DOHH2 (cell line): ENCODE data around the gene DCTN4.

Experiments
- H3F3A ChIP-seq: fragments of 200-600 bp; sonication (generic), shearing (Covaris generic); 2 replicates; pipeline ENCODE4 v1.6.0; 2016; ENCODE audit warnings: antibody characterized with exemption, mild to moderate bottlenecking; ENCODE audit not compliant: control insufficient read depth, insufficient read depth
- H3K27ac ChIP-seq: fragments of 200-600 bp; sonication (generic); 2 replicates; pipeline ENCODE4 v1.5.1; 2014; ENCODE audit warnings: low read depth, mild to moderate bottlenecking, low read length, moderate library complexity
- H3K27me3 ChIP-seq: fragments of 200-600 bp; sonication (generic); 2 replicates; pipeline ENCODE4 v1.6.1; 2014; ENCODE audit warnings: mild to moderate bottlenecking, low read length, mixed read lengths; ENCODE audit not compliant: control insufficient read depth
- H3K36me3 ChIP-seq: fragments of 200-600 bp; sonication (generic); 2 replicates; pipeline ENCODE4 v1.6.1; 2014; ENCODE audit warnings: mild to moderate bottlenecking, low read length, moderate library complexity, mixed read lengths; ENCODE audit not compliant: control insufficient read depth
- H3K4me1 ChIP-seq: fragments of 200-600 bp; sonication (generic); 2 replicates; pipeline ENCODE4 v1.6.1; 2014; ENCODE audit warnings: mild to moderate bottlenecking, low read length, mixed read lengths; ENCODE audit not compliant: control insufficient read depth
- H3K4me2 ChIP-seq: fragments of 200-600 bp; sonication (generic); 2 replicates; pipeline ENCODE4 v1.6.0; 2014; ENCODE audit warnings: mild to moderate bottlenecking, low read length, moderate library complexity
- H3K4me3 ChIP-seq: fragments of 200-600 bp; sonication (generic); 2 replicates; pipeline ENCODE4 v1.5.1; 2014; ENCODE audit warnings: mild to moderate bottlenecking, low read length, mixed read lengths
- H3K79me2 ChIP-seq: fragments of 200-600 bp; sonication (generic); 2 replicates; pipeline ENCODE4 v1.6.1; 2014; ENCODE audit warnings: mild to moderate bottlenecking, low read length, mixed read lengths; ENCODE audit not compliant: control insufficient read depth
- H3K9me2 ChIP-seq: fragments of 200-600 bp; sonication (generic); replicated peaks from 2 replicates; pipeline ENCODE4 v1.6.1; 2014; ENCODE audit warnings: mild to moderate bottlenecking, low read length, mixed read lengths; ENCODE audit not compliant: control insufficient read depth
- H3K9me3 ChIP-seq: fragments of 200-600 bp; sonication (generic); 2 replicates; pipeline ENCODE4 v1.6.1; 2014; ENCODE audit warnings: antibody characterized with exemption, low read length, mixed read lengths; ENCODE audit not compliant: control insufficient read depth, insufficient read depth
- H4K20me1 ChIP-seq: fragments of 200-600 bp; sonication (generic); 2 replicates; pipeline ENCODE4 v1.6.0; 2014; ENCODE audit warnings: low read depth, mild to moderate bottlenecking, antibody characterized with exemption, low read length, moderate library complexity; ENCODE audit not compliant: control insufficient read depth, insufficient read depth
- EZH2phosphoT487 ChIP-seq: fragments of 200-600 bp; sonication (generic); IDR thresholded peaks from 2 replicates; pipeline ENCODE4 v1.6.1; 2017; ENCODE audit warnings: borderline replicate concordance, mild to moderate bottlenecking, antibody characterized with exemption, low read length, moderate library complexity, mixed read lengths
- TF ChIP-seq, protein P1 (sequence below): fragments of 200-600 bp; sonication (generic); IDR thresholded peaks from one replicate; pipeline ENCODE4 v1.5.1; 2014; ENCODE audit warnings: antibody characterized with exemption, mild to moderate bottlenecking, low read depth, low read length; ENCODE audit not compliant: poor library complexity, severe bottlenecking

The DCTN4 gene

DNA sequence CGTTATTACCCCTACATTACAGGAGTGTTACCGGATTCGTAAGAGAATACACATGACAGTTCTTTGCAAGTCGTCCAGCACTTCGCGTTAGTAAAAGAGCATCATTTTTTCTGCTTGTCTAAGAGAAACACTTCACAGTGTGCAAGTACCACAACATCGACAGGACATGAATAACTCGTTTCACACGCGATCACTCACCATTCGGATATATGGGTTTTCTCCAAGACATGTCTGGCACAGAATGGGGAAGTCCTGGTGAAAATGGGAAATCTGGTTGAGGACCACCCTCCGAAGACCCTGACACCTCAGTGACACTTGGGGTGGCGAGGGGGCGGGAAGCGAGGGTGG is 58.6 kb downstream of the DCTN4 start:
- peaks cover 8% of the 10 kb centered on the region; the same call in 1 of the 2 replicates for H4K20me1 ChIP-seq
- peak overlapping the region; percentile 81 for H3K4me2 ChIP-seq
- H3K4me1 ChIP-seq, result peaks cover 16% of the 10 kb centered on the region
- no peaks in the 10 kb centered on the region for H3K27me3 ChIP-seq
- H3K79me2 ChIP-seq, result peaks cover 30% of the 10 kb centered on the region
- H3K27ac ChIP-seq, result peak overlapping the region; percentile 70
- H3F3A ChIP-seq, result peaks cover 3% of the 10 kb centered on the region; the same call in 1 of the 2 replicates
- H3K36me3 ChIP-seq, result peaks cover 54% of the 10 kb centered on the region
- H3K4me3 ChIP-seq, result peak overlapping the region; percentile 91
- TF ChIP-seq, protein P1, sequence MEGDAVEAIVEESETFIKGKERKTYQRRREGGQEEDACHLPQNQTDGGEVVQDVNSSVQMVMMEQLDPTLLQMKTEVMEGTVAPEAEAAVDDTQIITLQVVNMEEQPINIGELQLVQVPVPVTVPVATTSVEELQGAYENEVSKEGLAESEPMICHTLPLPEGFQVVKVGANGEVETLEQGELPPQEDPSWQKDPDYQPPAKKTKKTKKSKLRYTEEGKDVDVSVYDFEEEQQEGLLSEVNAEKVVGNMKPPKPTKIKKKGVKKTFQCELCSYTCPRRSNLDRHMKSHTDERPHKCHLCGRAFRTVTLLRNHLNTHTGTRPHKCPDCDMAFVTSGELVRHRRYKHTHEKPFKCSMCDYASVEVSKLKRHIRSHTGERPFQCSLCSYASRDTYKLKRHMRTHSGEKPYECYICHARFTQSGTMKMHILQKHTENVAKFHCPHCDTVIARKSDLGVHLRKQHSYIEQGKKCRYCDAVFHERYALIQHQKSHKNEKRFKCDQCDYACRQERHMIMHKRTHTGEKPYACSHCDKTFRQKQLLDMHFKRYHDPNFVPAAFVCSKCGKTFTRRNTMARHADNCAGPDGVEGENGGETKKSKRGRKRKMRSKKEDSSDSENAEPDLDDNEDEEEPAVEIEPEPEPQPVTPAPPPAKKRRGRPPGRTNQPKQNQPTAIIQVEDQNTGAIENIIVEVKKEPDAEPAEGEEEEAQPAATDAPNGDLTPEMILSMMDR, result no peak
- no peak for TF ChIP-seq EZH2phosphoT487
- H3K9me3 ChIP-seq, result no peaks in the 10 kb centered on the region
- no peaks in the 10 kb centered on the region for H3K9me2 ChIP-seq

DNA sequence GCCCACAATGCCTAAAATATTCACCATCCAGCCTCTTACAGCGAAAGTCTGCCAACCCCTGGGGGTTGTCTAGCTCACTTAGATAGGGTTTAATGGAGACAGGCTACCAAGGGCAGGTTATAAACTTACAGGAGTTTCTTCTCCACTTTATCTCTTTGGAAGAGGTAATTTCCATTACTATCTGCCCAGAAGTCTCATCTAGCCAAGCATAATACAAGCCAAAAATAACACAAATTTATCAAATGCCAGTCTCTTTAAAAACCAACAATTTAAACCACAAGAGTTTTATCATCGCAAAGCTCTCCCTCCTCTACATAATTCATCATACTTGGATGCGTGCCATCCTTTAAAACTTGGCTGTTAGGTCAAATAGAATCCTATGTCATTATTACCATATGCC is 64.2 kb downstream of the DCTN4 start:
- no peak overlapping the region for H3K4me2 ChIP-seq

DNA sequence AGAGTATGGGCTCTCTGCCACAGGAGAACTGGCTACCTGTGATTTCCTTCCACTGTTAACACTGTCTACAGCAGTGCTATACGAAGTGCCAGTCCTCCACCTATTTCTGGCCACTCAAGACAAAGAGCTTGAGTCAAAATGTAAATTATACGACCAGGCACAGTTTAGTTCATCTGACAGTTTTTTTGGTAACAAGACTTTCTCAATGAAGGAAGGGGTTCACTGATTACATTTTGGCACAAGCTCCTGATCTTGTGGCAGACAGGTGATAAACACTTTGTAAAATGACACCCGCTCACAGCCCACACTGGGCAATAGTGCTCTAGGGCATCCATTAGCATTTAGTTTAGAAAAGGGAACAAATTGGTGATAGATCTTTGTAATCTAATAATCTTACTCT is 66.5 kb downstream of the DCTN4 start:
- peaks cover 67% of the 10 kb centered on the region for H3K36me3 ChIP-seq
- H3F3A ChIP-seq, result peaks cover 6% of the 10 kb centered on the region
- H3K9me2 ChIP-seq, result no peaks in the 10 kb centered on the region
- no peaks in the 10 kb centered on the region for H4K20me1 ChIP-seq
- TF ChIP-seq, protein P1, result no peak
- no peak for TF ChIP-seq EZH2phosphoT487
- no peaks in the 10 kb centered on the region for H3K27me3 ChIP-seq
- H3K4me3 ChIP-seq, result no peak overlapping the region
- H3K27ac ChIP-seq, result no peak overlapping the region
- H3K4me2 ChIP-seq, result no peak overlapping the region
- no peaks in the 10 kb centered on the region for H3K9me3 ChIP-seq
- no peaks in the 10 kb centered on the region for H3K4me1 ChIP-seq
- no peaks in the 10 kb centered on the region for H3K79me2 ChIP-seq

More for the DNA sequence above, 64.2 kb downstream of the DCTN4 start:
- Histone ChIP-seq H3K36me3 (peaks cover 91% of the 10 kb centered on the region), H3F3A (peaks cover 6% of the 10 kb centered on the region), H3K9me2 (no peaks in the 10 kb centered on the region), H4K20me1 (peaks cover under 1% of the 10 kb centered on the region; the same call in 1 of the 2 replicates), H3K9me3 (no peaks in the 10 kb centered on the region), H3K27ac (no peak overlapping the region), H3K4me3 (no peak overlapping the region), H3K4me1 (peaks cover 7% of the 10 kb centered on the region), H3K79me2 (peaks cover 15% of the 10 kb centered on the region), H3K27me3 (no peaks in the 10 kb centered on the region)
- TF ChIP-seq, protein P1, result no peak
- TF ChIP-seq EZH2phosphoT487, result no peak

DNA sequence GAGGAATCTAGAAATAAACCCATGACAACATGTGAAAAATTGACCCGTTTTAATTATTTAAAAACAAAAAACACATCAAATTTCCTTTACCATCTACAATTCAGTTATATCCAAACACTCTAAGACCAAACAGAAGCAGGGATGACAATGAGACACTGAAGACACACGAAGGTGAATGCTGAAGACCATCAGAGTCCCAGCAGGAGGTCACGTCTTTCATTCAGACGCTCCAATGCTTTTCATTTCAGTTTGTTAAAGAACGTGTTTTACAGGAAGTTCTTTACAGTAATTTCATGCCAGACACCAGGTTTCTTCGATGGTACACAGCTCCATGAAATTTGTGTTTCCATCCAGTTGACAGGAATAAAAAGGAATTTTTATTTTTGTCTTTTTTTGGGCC is 68.1 kb downstream of the DCTN4 start:
- TF ChIP-seq, protein P1, result no peak
- TF ChIP-seq EZH2phosphoT487, result no peak
- Histone ChIP-seq H3K27me3 (no peaks in the 10 kb centered on the region), H3K9me3 (no peaks in the 10 kb centered on the region), H3K79me2 (no peaks in the 10 kb centered on the region), H4K20me1 (no peaks in the 10 kb centered on the region), H3K9me2 (no peaks in the 10 kb centered on the region), H3K4me3 (no peak overlapping the region), H3K27ac (no peak overlapping the region), H3K4me2 (no peak overlapping the region), H3K36me3 (peaks cover 52% of the 10 kb centered on the region), H3F3A (peaks cover 6% of the 10 kb centered on the region), H3K4me1 (no peaks in the 10 kb centered on the region)
